ENCODE results near the gene RHBDF1.

DNA sequence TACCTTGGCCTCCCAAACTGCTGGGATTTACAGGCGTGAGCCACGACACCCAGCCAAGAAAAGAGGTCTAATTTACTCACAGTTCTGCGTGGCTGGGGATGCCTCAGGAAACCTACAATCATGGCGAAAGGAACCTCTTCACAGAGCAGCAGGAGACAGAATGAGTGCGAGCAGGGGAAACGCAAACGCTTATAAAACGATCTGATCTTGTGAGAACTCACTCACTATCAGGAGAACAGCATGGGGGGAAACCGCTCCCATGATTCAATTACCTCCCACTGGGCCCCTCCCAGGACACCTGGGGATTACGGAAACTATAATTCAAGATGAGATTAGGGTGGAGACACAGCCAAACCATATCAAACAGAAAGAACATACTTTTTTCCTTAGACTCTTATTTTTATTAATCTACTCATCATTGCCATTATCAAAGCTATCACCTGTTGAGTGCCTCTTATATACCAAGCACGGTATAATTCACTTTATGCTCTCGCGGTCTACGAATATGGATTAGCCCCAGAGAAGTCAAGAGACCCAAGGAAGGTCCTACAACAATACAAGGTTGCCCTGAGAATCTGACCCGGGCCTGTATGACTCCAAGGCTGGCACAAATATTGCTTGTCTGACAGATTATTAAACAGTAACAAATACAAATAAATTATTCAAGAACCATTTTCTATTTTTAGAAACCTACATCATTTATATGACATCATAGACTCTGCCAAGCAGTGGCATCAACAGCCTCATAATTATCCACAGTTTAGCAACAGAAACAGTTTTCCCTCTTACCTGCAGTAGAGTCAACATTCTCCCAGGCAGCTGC, 21.5 kb downstream of the RHBDF1 start:
- TF ChIP-seq CTCF (IDR thresholded peaks at IDR 0.05), result no peak
- TF ChIP-seq POLR2A (IDR thresholded peaks at IDR 0.05), result no peak

Measured in transverse colon (tissue), 3 donors.